Gastrocnemius medialis (tissue), 4 donors: ENCODE measurements around the gene FUT7. TPM values are rescaled to one million over a fixed set of nuclear protein-coding genes. Genes with fewer than 3 reads are reported as not detected.

Source experiments
- ATAC-seq, 2 donors: fragments of 150-250 bp; one replicate each; pipeline ENCODE4 v1.9.1; 2016
- DNase-seq, 2 donors: peaks; one replicate each; pipeline ENCODE4 v3.0.0-alpha.2; 2019
- H3K27ac ChIP-seq, 4 donors: fragments of 200-600 bp; sonication (generic); 1 replicate in 1 of 4; 2 replicates in 3 of 4; pipeline ENCODE4 v1.5.1; 2016 to 2018; ENCODE audit warnings: mild to moderate bottlenecking in 2 of 4, moderate library complexity in 1 of 4
- H3K27me3 ChIP-seq, 3 donors: fragments of 200-600 bp; sonication (generic) in 2 of 3; 1 replicate in 1 of 3; 2 replicates in 2 of 3; pipeline versions ENCODE4 v1.5.1 to v1.6.0; 2016 to 2019; ENCODE audit warnings: mild to moderate bottlenecking in 1 of 3, moderate library complexity in 1 of 3
- H3K36me3 ChIP-seq, 2 donors: fragments of 200-600 bp; sonication (generic) in 1 of 2; one replicate each; pipeline ENCODE4 v1.5.1; 2017 to 2018
- H3K4me1 ChIP-seq, 2 donors: fragments of 200-600 bp; sonication (generic) in 1 of 2; one replicate each; pipeline ENCODE4 v1.5.1; 2016 to 2017; ENCODE audit warnings: mild to moderate bottlenecking in 2 of 2
- H3K4me3 ChIP-seq, 4 donors: fragments of 200-600 bp; sonication (generic) in 3 of 4; 1 replicate in 1 of 4; 2 replicates in 3 of 4; pipeline ENCODE4 v1.5.1; 2016 to 2019; ENCODE audit warnings: mild to moderate bottlenecking in 2 of 4
- H3K9me3 ChIP-seq, 3 donors: fragments of 200-600 bp; sonication (generic) in 2 of 3; 1 replicate in 1 of 3; 2 replicates in 2 of 3; pipeline ENCODE4 v1.5.1; 2016 to 2019
- POLR2A ChIP-seq, 2 donors: fragments of 450-650 bp; IDR thresholded peaks; one replicate each; pipeline ENCODE4 v1.6.1; 2017; ENCODE audit warnings: antibody characterized with exemption in 2 of 2, mild to moderate bottlenecking in 2 of 2, moderate library complexity in 2 of 2
- in situ Hi-C, 4 donors: fragments of 200-750 bp; cut with MboI; loops; one replicate each; pipeline versions ENCODE4 v1.15.0 to v1.8.0; 2017; ENCODE audit warnings: low sequenced_read_pairs in 4 of 4
- intact Hi-C: fragments of 100-400 bp; cut with DNase I; formaldehyde crosslinking; loops from one replicate; pipeline ENCODE4 v1.15.1; 2023; ENCODE audit warnings: low total_unique reads
- total RNA-seq, 4 donors: library from RNA; depleted of rRNA; stranded (reverse); fragments of >200 nt; gene quantifications; one replicate each; pipeline versions ENCODE4 v1.1.0 to v1.2.3, GENCODE V29; 2016
- TF ChIP-seq, protein P1 (sequence below), 5 experiments: fragments of 450-650 bp in 3 of 5; fragments of 200-600 bp in 2 of 5; sonication (generic) in 2 of 5; IDR thresholded peaks in 4 of 5; conservative IDR thresholded peaks in 1 of 5; 1 replicate in 4 of 5; 2 replicates in 1 of 5; pipeline ENCODE4 v1.5.1; 2016 to 2019; ENCODE audit warnings: antibody characterized with exemption in 5 of 5, mild to moderate bottlenecking in 3 of 5, moderate library complexity in 3 of 5

The FUT7 gene
- total RNA-seq, 4 donors from 2014 or later, result not detected

DNA sequence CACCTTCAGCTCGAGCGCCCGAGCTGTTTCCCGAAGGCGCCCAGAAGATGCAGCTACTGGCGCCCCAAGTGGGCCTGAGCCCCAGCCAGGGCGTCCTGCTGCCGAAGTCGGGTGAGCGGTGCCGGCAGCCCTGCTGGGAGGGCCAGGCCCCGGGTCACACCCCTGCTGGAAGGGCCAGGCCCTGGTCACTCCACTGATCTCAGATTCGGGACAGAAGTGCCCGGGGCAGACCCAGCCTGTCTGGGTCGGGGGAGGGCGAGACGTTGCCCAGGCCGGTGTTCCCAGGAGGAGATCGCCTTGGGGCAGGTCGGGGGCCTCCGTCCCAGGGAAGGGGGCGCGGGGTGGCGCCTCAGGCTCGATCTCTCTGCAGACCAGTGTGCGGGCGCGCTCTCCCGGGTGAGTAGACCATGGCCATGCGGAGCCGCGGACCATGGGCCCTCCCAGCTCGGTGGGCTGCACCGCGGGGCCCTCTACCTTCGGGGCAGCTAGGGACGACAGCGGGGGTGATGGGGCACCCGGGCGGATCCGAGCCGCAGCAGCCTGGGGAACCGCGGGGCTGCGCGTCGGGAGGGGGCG, 46.8 kb downstream of the FUT7 start:
- H3K4me1 ChIP-seq, result peaks cover 0 to 5% of the 10 kb centered on the region in 2 donors

DNA sequence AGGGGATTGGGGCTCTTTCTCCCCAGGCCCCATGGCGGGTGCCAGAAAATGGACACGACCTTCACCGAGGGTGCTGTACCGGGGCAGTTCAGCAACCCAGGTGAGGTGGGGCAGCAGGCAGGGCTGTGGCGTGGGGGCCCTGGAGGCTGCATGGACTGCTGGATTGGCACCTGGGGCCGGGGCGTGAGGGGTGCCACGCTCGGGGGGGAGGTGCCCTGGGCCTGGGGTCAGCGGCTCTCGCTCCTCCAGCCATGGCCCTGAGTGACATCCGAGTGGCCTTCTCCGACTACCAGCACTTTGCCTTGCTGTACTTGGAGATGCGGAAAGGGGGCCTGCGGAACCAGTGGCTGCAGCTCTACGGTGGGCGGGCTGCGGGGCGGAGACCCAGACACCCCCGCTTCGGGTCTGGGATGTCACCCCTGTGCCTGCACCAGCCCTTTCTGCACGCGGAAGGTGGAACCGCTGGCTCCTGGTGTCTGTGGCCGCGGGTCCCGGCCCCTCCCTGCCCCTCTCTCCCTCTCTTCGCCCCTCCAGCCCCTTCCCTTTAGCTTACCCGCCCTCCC, 47.3 kb downstream of the FUT7 start:
- intact Hi-C loops, result no loop called here
- Histone ChIP-seq H3K27me3 (peaks cover 19 to 30% (median 26%) of the 10 kb centered on the region in 3 donors), H3K9me3 (no peaks in the 10 kb centered on the region), H3K4me3 (no peak overlapping the region), H3K4me1 (peaks cover 0 to 5% of the 10 kb centered on the region in 2 donors), H3K27ac (no peak overlapping the region), H3K36me3 (no peaks in the 10 kb centered on the region)
- DNase-seq (no peak), ATAC-seq (no peak)
- in situ Hi-C loops, result no loop called here
- no peak for TF ChIP-seq POLR2A (IDR thresholded peaks at IDR 0.05)
- TF ChIP-seq, protein P1, sequence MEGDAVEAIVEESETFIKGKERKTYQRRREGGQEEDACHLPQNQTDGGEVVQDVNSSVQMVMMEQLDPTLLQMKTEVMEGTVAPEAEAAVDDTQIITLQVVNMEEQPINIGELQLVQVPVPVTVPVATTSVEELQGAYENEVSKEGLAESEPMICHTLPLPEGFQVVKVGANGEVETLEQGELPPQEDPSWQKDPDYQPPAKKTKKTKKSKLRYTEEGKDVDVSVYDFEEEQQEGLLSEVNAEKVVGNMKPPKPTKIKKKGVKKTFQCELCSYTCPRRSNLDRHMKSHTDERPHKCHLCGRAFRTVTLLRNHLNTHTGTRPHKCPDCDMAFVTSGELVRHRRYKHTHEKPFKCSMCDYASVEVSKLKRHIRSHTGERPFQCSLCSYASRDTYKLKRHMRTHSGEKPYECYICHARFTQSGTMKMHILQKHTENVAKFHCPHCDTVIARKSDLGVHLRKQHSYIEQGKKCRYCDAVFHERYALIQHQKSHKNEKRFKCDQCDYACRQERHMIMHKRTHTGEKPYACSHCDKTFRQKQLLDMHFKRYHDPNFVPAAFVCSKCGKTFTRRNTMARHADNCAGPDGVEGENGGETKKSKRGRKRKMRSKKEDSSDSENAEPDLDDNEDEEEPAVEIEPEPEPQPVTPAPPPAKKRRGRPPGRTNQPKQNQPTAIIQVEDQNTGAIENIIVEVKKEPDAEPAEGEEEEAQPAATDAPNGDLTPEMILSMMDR (IDR thresholded peaks at IDR 0.05 in 4 of 5, conservative IDR thresholded peaks at IDR 0.05 in 1 of 5), result no peak

More for the DNA sequence above, 46.8 kb downstream of the FUT7 start:
- H3K27ac ChIP-seq, result no peak overlapping the region
- TF ChIP-seq, protein P1 (IDR thresholded peaks at IDR 0.05 in 4 of 5, conservative IDR thresholded peaks at IDR 0.05 in 1 of 5), result no peak
- no peak for TF ChIP-seq POLR2A (IDR thresholded peaks at IDR 0.05)
- intact Hi-C loops, result no loop called here
- no peaks in the 10 kb centered on the region for H3K36me3 ChIP-seq
- H3K9me3 ChIP-seq, result no peaks in the 10 kb centered on the region
- ATAC-seq (no peak), DNase-seq (no peak)
- in situ Hi-C loops, result no loop called here
- H3K27me3 ChIP-seq, result peaks cover 19 to 30% (median 26%) of the 10 kb centered on the region in 3 donors
- H3K4me3 ChIP-seq, result no peak overlapping the region

DNA sequence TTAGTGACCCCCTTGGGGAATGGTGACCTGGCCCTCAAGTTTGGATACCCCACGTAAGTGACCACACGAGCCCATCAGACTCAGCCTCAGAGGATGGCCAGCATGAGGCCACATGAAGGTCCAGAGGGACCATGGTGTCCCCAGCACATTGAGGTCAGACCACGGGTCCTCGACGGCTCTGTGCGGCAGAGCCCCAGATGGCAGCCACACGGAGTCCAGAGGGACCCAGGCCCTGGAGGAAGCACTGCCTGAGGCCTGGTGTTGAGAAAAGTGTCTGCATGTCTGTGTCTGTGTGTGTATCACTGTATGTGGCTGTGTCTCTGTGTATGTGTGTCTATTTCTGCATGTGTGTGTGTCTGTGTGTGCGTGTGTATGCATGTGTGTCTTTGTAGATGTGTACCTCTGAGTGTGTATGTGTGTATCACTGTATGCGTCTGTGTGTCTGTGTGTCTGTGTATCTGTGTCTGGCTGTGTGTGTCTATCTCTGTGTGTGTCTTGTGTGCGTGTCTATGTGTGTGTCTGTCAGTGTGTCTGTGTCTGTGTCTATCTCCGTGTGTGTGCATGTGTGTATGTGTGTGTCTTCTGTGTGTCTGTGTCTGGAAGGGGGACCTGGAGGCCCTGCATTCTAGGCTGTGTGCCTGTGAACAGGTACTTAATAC, 48.1 kb downstream of the FUT7 start:
- Histone ChIP-seq H3K27me3 (peaks cover 19 to 30% (median 26%) of the 10 kb centered on the region in 3 donors), H3K36me3 (no peaks in the 10 kb centered on the region), H3K27ac (no peak overlapping the region), H3K9me3 (no peaks in the 10 kb centered on the region), H3K4me3 (no peak overlapping the region), H3K4me1 (peaks cover 0 to 5% of the 10 kb centered on the region in 2 donors)
- ATAC-seq (no peak), DNase-seq (no peak)
- in situ Hi-C loops, result no loop called here
- intact Hi-C loops, result no loop called here
- TF ChIP-seq, protein P1 (IDR thresholded peaks at IDR 0.05 in 4 of 5, conservative IDR thresholded peaks at IDR 0.05 in 1 of 5), result no peak
- TF ChIP-seq POLR2A (IDR thresholded peaks at IDR 0.05), result no peak

DNA sequence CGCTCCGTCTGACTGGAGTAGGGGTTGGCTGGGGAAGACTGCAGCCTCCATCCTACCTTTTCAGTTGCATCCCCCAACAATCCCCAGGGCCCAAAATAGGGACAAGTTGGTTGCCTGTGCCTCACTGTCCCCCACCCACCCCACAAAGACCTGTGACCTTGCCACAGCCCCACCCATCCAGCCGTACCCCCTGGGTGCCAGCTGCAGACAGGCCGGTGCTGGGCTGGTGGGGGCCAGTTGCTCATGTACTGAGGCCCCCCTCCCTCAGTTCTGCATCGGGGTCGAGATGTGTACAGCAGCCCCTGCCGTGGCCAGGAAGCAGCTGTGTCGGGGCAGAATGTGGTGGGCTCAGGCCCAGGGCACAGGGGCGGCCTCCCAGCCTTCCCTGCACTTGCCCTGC, 48.7 kb downstream of the FUT7 start:
- intact Hi-C loops (no loop called here), in situ Hi-C loops (no loop called here)
- no peak for DNase-seq
- Histone ChIP-seq H3K36me3 (no peaks in the 10 kb centered on the region), H3K27ac (no peak overlapping the region), H3K9me3 (no peaks in the 10 kb centered on the region), H3K27me3 (peaks cover 19 to 30% (median 26%) of the 10 kb centered on the region in 3 donors), H3K4me3 (no peak overlapping the region), H3K4me1 (peaks cover 0 to 5% of the 10 kb centered on the region in 2 donors)
- TF ChIP-seq, protein P1 (IDR thresholded peaks at IDR 0.05 in 4 of 5, conservative IDR thresholded peaks at IDR 0.05 in 1 of 5), result no peak
- TF ChIP-seq POLR2A (IDR thresholded peaks at IDR 0.05), result no peak
- no peak for ATAC-seq
